Mesendoderm (in vitro differentiated cells): ENCODE results near the gene ELOVL5.

ENCODE experiments used
- DNase-seq: peaks from one replicate; pipeline ENCODE4 v3.0.0; 2013
- H2AK5ac ChIP-seq: 2 replicates; pipeline ENCODE4 v1.6.1; 2013; ENCODE audit warnings: low read length, inconsistent platforms
- H2BK120ac ChIP-seq: 2 replicates; pipeline ENCODE4 v1.6.1; 2013; ENCODE audit warnings: low read depth, mild to moderate bottlenecking, low read length, moderate library complexity, mixed read lengths
- H2BK15ac ChIP-seq: replicated peaks from 2 replicates; pipeline ENCODE4 v1.6.1; 2013; ENCODE audit warnings: low read depth, mild to moderate bottlenecking, moderate library complexity
- H2BK5ac ChIP-seq: 2 replicates; pipeline ENCODE4 v1.6.1; 2013; ENCODE audit warnings: low read length, inconsistent platforms
- H3K18ac ChIP-seq: 2 replicates; pipeline ENCODE4 v1.6.1; 2013; ENCODE audit warnings: mild to moderate bottlenecking, low read length, mixed read lengths
- H3K23ac ChIP-seq: one replicate; pipeline ENCODE4 v1.6.1; 2013; ENCODE audit warnings: low read length
- H3K27ac ChIP-seq: 2 replicates; pipeline ENCODE4 v1.5.1; 2013; ENCODE audit warnings: low read depth, mild to moderate bottlenecking, inconsistent platforms, low read length, moderate library complexity
- H3K27me3 ChIP-seq: 2 replicates; pipeline ENCODE4 v1.6.1; 2013; ENCODE audit warnings: low read length, control low read depth, mild to moderate bottlenecking, inconsistent platforms; ENCODE audit not compliant: insufficient read depth, poor library complexity
- H3K36me3 ChIP-seq: 2 replicates; pipeline ENCODE4 v1.6.1; 2013; ENCODE audit warnings: low read length, inconsistent platforms; ENCODE audit not compliant: control insufficient read depth, insufficient read depth
- H3K4ac ChIP-seq: one replicate; pipeline ENCODE4 v1.6.1; 2013; ENCODE audit warnings: low read depth, mild to moderate bottlenecking, low read length, moderate library complexity
- H3K4me1 ChIP-seq: 2 replicates; pipeline ENCODE4 v1.6.1; 2013; ENCODE audit warnings: low read depth, low read length, inconsistent platforms; ENCODE audit not compliant: control insufficient read depth
- H3K4me2 ChIP-seq: 2 replicates; pipeline ENCODE4 v1.6.1; 2013; ENCODE audit warnings: low read length
- H3K4me3 ChIP-seq: 2 replicates; pipeline ENCODE4 v1.5.1; 2013; ENCODE audit warnings: mild to moderate bottlenecking, low read length
- H3K56ac ChIP-seq: one replicate; pipeline ENCODE4 v1.6.1; 2013; ENCODE audit warnings: low read length
- H3K79me1 ChIP-seq: 2 replicates; pipeline ENCODE4 v1.6.1; 2013; ENCODE audit warnings: low read length, inconsistent platforms
- H3K79me2 ChIP-seq: 2 replicates; pipeline ENCODE4 v1.6.1; 2013; ENCODE audit warnings: mild to moderate bottlenecking, low read length; ENCODE audit not compliant: control insufficient read depth, insufficient read depth
- H3K9ac ChIP-seq: 2 replicates; pipeline ENCODE4 v1.6.1; 2013; ENCODE audit warnings: low read length, inconsistent platforms
- H4K5ac ChIP-seq: one replicate; pipeline ENCODE4 v1.6.1; 2013; ENCODE audit warnings: low read length
- H4K8ac ChIP-seq: one replicate; pipeline ENCODE4 v1.6.1; 2013; ENCODE audit warnings: low read depth, mild to moderate bottlenecking, control low read depth, low read length, moderate library complexity
- whole genome bisulfite sequencing: extraction: QIAGEN DNeasy Blood & Tissue Kit; methylation state at CpG from one replicate; pipeline ENCODE4 v1.1.7; 2013; ENCODE audit warnings: low lambda C conversion rate, missing lambda C conversion rate; ENCODE audit not compliant: insufficient coverage; ENCODE audit errors: extremely low coverage; 5-methylcytosine and 5-hydroxymethylcytosine counted together

The ELOVL5 gene

DNA sequence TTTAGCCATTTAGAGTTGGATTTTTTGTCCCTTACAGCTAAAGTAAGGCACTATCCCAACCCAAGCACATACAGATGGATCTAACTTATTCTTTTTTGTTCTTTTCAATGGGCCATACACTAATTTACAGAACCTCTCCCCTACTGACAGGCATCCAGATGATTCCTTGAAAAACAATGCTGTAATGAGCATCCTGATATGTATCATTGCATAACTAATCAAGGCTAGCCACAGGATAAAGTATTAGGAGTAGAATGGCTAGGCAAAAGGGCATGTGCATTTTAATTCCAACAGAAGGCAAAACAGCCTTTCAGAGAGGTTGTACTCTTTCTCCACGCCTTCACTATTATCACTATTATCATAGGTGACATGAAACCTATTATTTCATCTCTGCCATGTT, 54.1 kb downstream of the ELOVL5 start:
- H3K56ac ChIP-seq: no peak overlapping the region
- DNase-seq: no peak
- no peak overlapping the region for H3K9ac ChIP-seq
- no CpG with 5 or more reads among the region's 1 CpG for WGBS
- peaks cover 5% of the 10 kb centered on the region for H3K4me1 ChIP-seq
- H2BK5ac ChIP-seq: no peak overlapping the region
- no peak overlapping the region for H3K23ac ChIP-seq
- H3K36me3 ChIP-seq: no peaks in the 10 kb centered on the region
- H2BK120ac ChIP-seq: no peak overlapping the region
- no peak overlapping the region for H2BK15ac ChIP-seq
- H4K5ac ChIP-seq: no peak overlapping the region
- peaks cover 14% of the 10 kb centered on the region for H3K79me2 ChIP-seq
- H2AK5ac ChIP-seq: no peak overlapping the region
- no peak overlapping the region for H3K18ac ChIP-seq
- peaks cover 5% of the 10 kb centered on the region for H3K79me1 ChIP-seq
- no peak overlapping the region for H4K8ac ChIP-seq
- no peak overlapping the region for H3K27ac ChIP-seq
- H3K4me3 ChIP-seq: no peak overlapping the region
- H3K4me2 ChIP-seq: no peak overlapping the region
- no peak overlapping the region for H3K4ac ChIP-seq
- no peaks in the 10 kb centered on the region for H3K27me3 ChIP-seq

DNA sequence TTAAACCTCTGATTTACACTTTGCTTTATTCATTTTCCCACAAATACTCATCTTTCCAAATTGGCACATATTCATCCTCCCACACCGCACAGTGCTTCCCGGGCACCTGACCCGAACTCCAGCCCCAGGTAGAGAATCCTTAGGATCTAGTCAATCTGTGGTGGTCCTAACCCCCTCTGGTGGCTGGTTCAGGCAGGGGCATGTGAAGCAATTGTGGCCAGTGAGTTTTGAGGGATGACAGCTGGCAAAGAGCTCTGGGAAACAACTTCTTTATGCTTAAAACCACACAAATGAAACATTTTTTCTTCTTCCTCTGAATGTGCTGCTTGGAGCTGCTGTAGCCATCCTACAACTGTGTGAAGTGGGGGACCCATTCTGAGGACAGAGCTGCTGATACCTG, 54.7 kb downstream of the ELOVL5 start:
- peaks cover 3% of the 10 kb centered on the region for H3K79me1 ChIP-seq
- no peak overlapping the region for H3K56ac ChIP-seq
- no peak overlapping the region for H3K9ac ChIP-seq
- no peaks in the 10 kb centered on the region for H3K27me3 ChIP-seq
- H2BK15ac ChIP-seq: no peak overlapping the region
- H3K4me3 ChIP-seq: no peak overlapping the region
- no peak overlapping the region for H2AK5ac ChIP-seq
- H3K18ac ChIP-seq: no peak overlapping the region
- H3K23ac ChIP-seq: no peak overlapping the region
- no peak overlapping the region for H2BK120ac ChIP-seq
- H3K36me3 ChIP-seq: no peaks in the 10 kb centered on the region
- H4K8ac ChIP-seq: no peak overlapping the region
- no peak overlapping the region for H3K27ac ChIP-seq
- H3K4me1 ChIP-seq: peaks cover 5% of the 10 kb centered on the region
- H4K5ac ChIP-seq: no peak overlapping the region
- no peak overlapping the region for H2BK5ac ChIP-seq
- peak; percentile 68 for DNase-seq
- peaks cover 10% of the 10 kb centered on the region for H3K79me2 ChIP-seq
- no peak overlapping the region for H3K4me2 ChIP-seq
- WGBS: 100% methylated on average over 1 of the region's 3 CpGs
- H3K4ac ChIP-seq: no peak overlapping the region

DNA sequence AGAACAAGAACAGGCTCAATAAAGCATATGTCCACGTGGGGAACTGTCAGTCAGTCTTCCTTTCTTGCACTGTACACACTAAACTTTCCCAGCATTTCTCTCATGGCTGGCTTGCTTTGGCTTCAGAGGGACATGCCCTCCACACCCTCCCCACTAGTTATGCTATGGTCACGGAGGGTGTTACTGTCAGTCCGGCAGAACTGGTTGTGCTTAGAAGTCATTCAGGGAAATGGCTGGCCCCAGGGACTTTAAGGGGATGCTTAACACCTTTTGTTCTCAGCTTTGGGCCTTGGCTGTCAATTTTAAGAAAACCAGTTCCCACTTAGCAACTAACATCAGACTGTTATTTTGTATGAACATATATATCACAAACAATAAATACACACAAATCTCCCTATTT, 55.1 kb downstream of the ELOVL5 start:
- no peak for DNase-seq
- H3K27ac ChIP-seq: no peak overlapping the region
- no peak overlapping the region for H3K9ac ChIP-seq
- H3K4me1 ChIP-seq: peaks cover 5% of the 10 kb centered on the region
- H2AK5ac ChIP-seq: no peak overlapping the region
- no peak overlapping the region for H3K56ac ChIP-seq
- H2BK15ac ChIP-seq: no peak overlapping the region
- no peaks in the 10 kb centered on the region for H3K36me3 ChIP-seq
- H3K18ac ChIP-seq: no peak overlapping the region
- peaks cover 3% of the 10 kb centered on the region for H3K79me1 ChIP-seq
- H3K4me3 ChIP-seq: no peak overlapping the region
- no peak overlapping the region for H3K4ac ChIP-seq
- H3K27me3 ChIP-seq: no peaks in the 10 kb centered on the region
- no peak overlapping the region for H4K8ac ChIP-seq
- H3K23ac ChIP-seq: no peak overlapping the region
- no peak overlapping the region for H4K5ac ChIP-seq
- no peak overlapping the region for H2BK5ac ChIP-seq
- no peak overlapping the region for H3K4me2 ChIP-seq
- no peak overlapping the region for H2BK120ac ChIP-seq
- no CpG with 5 or more reads among the region's 3 CpGs for WGBS
- peaks cover 10% of the 10 kb centered on the region for H3K79me2 ChIP-seq

DNA sequence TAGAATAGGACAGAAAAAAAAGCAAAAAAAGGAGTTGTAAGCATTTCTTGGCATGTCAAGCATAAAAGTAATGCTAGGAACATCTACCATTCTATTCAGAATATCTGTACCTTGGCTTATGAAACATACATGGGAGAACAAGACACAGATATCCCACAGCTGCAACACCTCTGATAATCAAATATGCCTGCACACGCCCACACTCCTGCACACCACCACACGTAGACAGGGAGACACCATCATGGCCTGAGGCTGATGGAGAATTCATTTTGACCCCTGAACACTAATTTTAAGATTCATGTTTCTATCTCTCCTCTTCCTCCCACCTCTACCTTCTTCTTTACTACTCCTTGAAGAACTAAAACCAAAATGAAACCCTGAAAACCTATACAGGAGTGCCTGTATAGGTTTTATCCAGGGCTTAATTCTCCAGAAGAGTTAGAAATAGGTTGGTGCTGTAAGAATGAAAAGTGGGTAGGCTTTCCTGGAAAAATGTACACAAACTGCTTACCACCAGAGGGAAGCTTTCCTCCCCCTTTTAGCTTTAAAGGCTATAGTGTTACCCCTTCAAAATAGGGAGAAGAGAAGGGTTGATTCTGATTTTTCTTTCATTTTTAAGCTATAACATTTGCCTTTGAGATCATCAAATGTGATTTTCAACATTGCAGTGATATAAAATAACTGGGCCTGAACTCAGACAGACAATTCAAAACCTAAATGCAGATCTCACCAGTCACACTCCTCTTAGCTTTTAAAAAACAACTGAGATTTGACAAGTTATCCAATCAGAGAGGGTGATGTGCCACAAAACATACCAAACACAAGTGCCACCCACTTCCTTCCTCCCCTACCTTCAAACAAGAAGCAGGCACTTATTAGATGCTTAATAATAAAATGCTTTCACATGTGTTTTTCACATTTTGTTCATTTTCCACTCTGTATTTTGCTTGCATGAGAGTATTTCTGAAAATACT, 57.9 kb downstream of the ELOVL5 start:
- no peak for DNase-seq
- Histone ChIP-seq H3K27me3 (no peaks in the 10 kb centered on the region), H3K79me1 (peaks cover 2% of the 10 kb centered on the region), H2AK5ac (no peak overlapping the region), H3K4ac (no peak overlapping the region), H3K56ac (no peak overlapping the region), H3K79me2 (no peaks in the 10 kb centered on the region), H2BK120ac (no peak overlapping the region), H3K36me3 (no peaks in the 10 kb centered on the region), H3K4me1 (no peaks in the 10 kb centered on the region), H4K5ac (no peak overlapping the region), H3K9ac (no peak overlapping the region), H3K4me2 (no peak overlapping the region), H2BK15ac (no peak overlapping the region), H4K8ac (no peak overlapping the region), H2BK5ac (no peak overlapping the region), H3K23ac (no peak overlapping the region), H3K27ac (no peak overlapping the region), H3K18ac (no peak overlapping the region), H3K4me3 (no peak overlapping the region)
- WGBS: no CpG with 5 or more reads among the region's 2 CpGs

DNA sequence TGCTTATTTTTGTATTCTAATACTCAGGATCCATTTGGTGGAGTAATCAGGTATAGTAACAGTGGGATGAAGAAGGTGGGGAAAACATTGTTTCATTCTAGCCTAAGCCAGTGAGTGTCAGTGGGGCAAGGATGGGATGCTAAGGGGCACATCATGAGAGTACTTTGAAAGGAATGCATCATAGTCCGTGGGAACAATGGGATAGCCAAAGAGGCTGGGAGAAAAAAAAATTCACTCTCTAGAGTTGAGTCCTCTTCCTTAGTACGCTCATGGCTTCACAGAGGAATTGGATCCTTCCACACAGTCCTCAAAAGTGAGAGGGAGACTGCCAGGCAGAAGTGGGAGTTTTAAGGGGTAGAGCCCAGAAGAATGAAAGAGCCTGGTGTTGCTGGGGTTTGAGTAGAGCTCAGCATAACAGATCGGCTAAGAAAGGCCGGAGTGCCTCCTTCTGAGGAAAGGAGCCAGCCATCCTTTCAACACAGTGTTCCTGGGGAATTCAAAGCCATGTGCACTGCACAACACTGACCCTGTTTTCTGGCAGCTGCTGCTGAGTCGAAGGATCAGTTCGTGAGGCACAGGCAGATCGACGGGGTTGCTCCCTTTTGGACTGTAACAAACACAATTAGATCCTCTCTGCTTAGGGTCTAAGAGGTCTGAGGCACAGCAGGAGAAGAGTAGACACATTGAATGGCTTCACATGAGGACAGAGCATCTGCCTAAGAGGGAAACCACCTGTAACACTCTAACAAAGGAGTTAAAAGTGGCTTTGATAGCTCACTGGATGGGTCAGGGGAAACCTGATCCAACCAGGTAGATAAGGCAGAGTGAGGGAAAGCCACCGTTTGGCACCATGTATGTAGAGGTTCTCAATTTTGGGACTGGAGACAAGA, 61.2 kb downstream of the ELOVL5 start:
- Histone ChIP-seq H4K5ac (no peak overlapping the region), H3K79me1 (peaks cover 3% of the 10 kb centered on the region), H3K4ac (no peak overlapping the region), H3K56ac (no peak overlapping the region), H2AK5ac (no peak overlapping the region), H2BK5ac (no peak overlapping the region), H3K9ac (no peak overlapping the region), H3K23ac (no peak overlapping the region), H3K27ac (no peak overlapping the region), H3K4me2 (no peak overlapping the region), H3K4me3 (no peak overlapping the region), H3K27me3 (no peaks in the 10 kb centered on the region), H2BK15ac (no peak overlapping the region), H4K8ac (no peak overlapping the region), H3K18ac (no peak overlapping the region), H3K36me3 (no peaks in the 10 kb centered on the region), H3K79me2 (no peaks in the 10 kb centered on the region), H3K4me1 (no peaks in the 10 kb centered on the region), H2BK120ac (no peak overlapping the region)
- no CpG with 5 or more reads among the region's 9 CpGs for WGBS
- DNase-seq: no peak
